Kidney (tissue), 14 donors: ENCODE measurements around the gene GPATCH11. TPM values are rescaled to one million over a fixed set of nuclear protein-coding genes. Genes with fewer than 3 reads are reported as not detected.

Experiments
- DNase-seq, 5 donors: peaks; one replicate each; pipeline ENCODE4 v3.0.0-alpha.2; 2013 to 2020
- FAIRE-seq: peaks from 2 replicates; lab custom pipeline; 2012; peaks lifted over from hg19 to GRCh38; lab: Jason Lieb, UNC
- H3K27ac ChIP-seq, 2 donors: one replicate each; pipeline ENCODE4 v1.7.0; 2013; ENCODE audit warnings: low read depth in 2 of 2, low read length in 2 of 2, inconsistent platforms in 1 of 2
- H3K27me3 ChIP-seq: one replicate; pipeline ENCODE4 v1.7.1; 2013; ENCODE audit warnings: low read length, inconsistent platforms; ENCODE audit not compliant: control insufficient read depth, insufficient read depth
- H3K36me3 ChIP-seq, 3 donors: one replicate each; pipeline versions ENCODE4 v1.7.0 to v1.7.1; 2013; ENCODE audit warnings: low read length in 3 of 3, control low read depth in 1 of 3, inconsistent platforms in 1 of 3; ENCODE audit not compliant: insufficient read depth in 3 of 3, control insufficient read depth in 2 of 3
- H3K4me1 ChIP-seq, 3 donors: one replicate each; pipeline versions ENCODE4 v1.7.0 to v1.7.1; 2013; ENCODE audit warnings: low read length in 3 of 3, inconsistent platforms in 1 of 3, low read depth in 1 of 3; ENCODE audit not compliant: control insufficient read depth in 2 of 3, insufficient read depth in 2 of 3
- H3K4me3 ChIP-seq, 3 donors: one replicate each; pipeline versions ENCODE4 v1.7.0 to v1.8.1; 2013; ENCODE audit warnings: low read length in 3 of 3, control low read depth in 1 of 3, inconsistent platforms in 1 of 3
- H3K9ac ChIP-seq, 3 donors: one replicate each; pipeline versions ENCODE4 v1.7.0 to v1.7.1; 2013; ENCODE audit warnings: low read length in 3 of 3, control low read depth in 1 of 3, inconsistent platforms in 1 of 3
- H3K9me3 ChIP-seq, 3 donors: one replicate each; pipeline versions ENCODE4 v1.7.0 to v1.7.1; 2013; ENCODE audit warnings: low read length in 3 of 3, control low read depth in 1 of 3, inconsistent platforms in 1 of 3; ENCODE audit not compliant: control insufficient read depth in 2 of 3, insufficient read depth in 1 of 3
- intact Hi-C: fragments of 100-400 bp; cut with DNase I; formaldehyde crosslinking; loops from one replicate; pipeline ENCODE4 v1.11.1; 2022
- polyA plus RNA-seq: library from polyadenylated mRNA; stranded (reverse); fragments of 350-450 nt; fragmentation: Illumina TruSeq; extraction: RNeasy Lipid Tissue Mini Kit (QIAGEN cat#74804); gene quantifications from one replicate; pipeline ENCODE4 v1.2.3, GENCODE V29; 2014; ENCODE audit warnings: low read depth, low replicate concordance; ENCODE audit not compliant: insufficient read depth
- total RNA-seq: library from RNA; stranded (reverse); fragmentation: NEBNext Ultra II Directional; extraction: Animal tissue kit (Norgen Biotek cat#: 25700); gene quantifications from one replicate; pipeline ENCODE4 v1.2.1, GENCODE V29; 2021
- TF ChIP-seq, protein P1 (sequence below): IDR thresholded peaks from 3 replicates; pipeline ENCODE4 v1.5.1; 2012; ENCODE audit warnings: mild to moderate bottlenecking, moderate library complexity, borderline replicate concordance; ENCODE audit not compliant: insufficient read depth; ENCODE audit errors: extremely low read depth
- donor health status: control.
- donor health status: control.
- donor health status: control.
- donor health status: control.
- donor health status: control.
- donor health status: DM: yes; HTN: yes; CAD: no.
- donor health status: Normal renal cell carcinoma (clear cell type).

GPATCH11 gene
- total and polyA plus RNA-seq, 2 donors from 2014 or later: 3.3 to 6.0 TPM

DNA sequence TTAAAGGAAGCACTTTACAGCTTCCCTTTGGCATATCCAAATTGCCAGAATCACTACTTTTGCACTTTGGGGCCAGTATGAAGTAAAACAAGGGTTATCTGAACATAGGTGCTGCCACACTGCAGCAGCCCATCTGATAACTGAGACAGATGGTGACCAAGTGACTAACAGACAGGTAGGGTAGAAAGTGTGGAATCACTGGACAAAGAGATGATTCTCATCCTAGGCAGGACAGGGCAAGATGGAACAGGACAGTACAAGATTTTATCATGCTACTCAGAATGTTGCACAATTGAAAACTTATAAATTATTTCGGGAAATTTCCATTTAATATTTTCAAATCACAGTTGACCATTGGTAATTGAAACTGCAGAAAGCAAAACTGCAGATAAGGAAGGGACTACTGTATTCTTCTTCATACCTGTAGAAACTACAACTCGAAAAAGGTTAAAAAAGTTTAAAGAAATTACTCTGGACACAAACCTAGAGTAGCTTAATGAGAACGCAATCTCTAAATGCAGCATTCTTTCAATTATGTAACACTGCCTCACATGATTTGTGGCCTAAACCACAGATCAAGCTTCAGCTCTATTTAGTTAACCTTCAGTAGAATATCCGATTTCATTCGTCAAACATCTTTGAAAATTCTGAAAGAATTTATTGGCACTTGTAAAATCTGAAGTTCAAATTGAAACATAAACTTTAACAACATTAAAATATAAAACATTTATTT, 31.6 kb upstream of the GPATCH11 start:
- H3K36me3 ChIP-seq: peaks cover 0 to 31% (median 12%) of the 10 kb centered on the region in 3 donors
- FAIRE-seq: no peak
- TF ChIP-seq, protein P1, sequence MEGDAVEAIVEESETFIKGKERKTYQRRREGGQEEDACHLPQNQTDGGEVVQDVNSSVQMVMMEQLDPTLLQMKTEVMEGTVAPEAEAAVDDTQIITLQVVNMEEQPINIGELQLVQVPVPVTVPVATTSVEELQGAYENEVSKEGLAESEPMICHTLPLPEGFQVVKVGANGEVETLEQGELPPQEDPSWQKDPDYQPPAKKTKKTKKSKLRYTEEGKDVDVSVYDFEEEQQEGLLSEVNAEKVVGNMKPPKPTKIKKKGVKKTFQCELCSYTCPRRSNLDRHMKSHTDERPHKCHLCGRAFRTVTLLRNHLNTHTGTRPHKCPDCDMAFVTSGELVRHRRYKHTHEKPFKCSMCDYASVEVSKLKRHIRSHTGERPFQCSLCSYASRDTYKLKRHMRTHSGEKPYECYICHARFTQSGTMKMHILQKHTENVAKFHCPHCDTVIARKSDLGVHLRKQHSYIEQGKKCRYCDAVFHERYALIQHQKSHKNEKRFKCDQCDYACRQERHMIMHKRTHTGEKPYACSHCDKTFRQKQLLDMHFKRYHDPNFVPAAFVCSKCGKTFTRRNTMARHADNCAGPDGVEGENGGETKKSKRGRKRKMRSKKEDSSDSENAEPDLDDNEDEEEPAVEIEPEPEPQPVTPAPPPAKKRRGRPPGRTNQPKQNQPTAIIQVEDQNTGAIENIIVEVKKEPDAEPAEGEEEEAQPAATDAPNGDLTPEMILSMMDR: no peak

DNA sequence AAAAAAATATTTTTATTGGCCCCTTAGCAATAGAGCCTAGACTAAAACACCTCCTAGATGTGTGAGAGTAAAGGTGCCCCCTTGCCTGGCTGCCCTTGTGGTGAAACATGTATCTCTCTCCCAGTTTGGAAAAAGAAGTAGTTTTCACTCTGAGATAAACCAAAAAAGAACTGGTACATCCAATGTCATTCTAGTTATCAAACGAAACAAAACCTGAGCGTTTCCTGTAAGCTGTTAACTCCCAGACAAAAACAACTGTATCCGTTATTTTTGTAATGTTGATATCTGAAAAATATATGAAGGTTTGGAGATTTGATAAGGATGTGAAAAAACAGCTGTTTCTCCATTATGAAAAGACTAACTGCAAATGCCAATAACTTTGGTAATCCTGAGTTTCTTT, 24.5 kb upstream of the GPATCH11 start:
- DNase-seq (no peak), FAIRE-seq (no peak)
- TF ChIP-seq, protein P1: no peak
- H3K9me3 ChIP-seq: no peaks in the 10 kb centered on the region
- H3K27me3 ChIP-seq: no peaks in the 10 kb centered on the region
- intact Hi-C loops: no loop called here
- no peak overlapping the region for H3K4me3 ChIP-seq
- no peak overlapping the region for H3K9ac ChIP-seq
- H3K4me1 ChIP-seq: no peaks in the 10 kb centered on the region
- no peak overlapping the region for H3K27ac ChIP-seq
- peaks cover 7 to 30% (median 23%) of the 10 kb centered on the region in 3 donors for H3K36me3 ChIP-seq

More for the DNA sequence above, 31.6 kb upstream of the GPATCH11 start:
- Histone ChIP-seq H3K27ac (no peak overlapping the region), H3K27me3 (no peaks in the 10 kb centered on the region), H3K4me1 (no peaks in the 10 kb centered on the region), H3K9ac (no peak overlapping the region), H3K9me3 (no peaks in the 10 kb centered on the region), H3K4me3 (no peak overlapping the region)
- intact Hi-C loops: no loop called here
- DNase-seq: no peak

DNA sequence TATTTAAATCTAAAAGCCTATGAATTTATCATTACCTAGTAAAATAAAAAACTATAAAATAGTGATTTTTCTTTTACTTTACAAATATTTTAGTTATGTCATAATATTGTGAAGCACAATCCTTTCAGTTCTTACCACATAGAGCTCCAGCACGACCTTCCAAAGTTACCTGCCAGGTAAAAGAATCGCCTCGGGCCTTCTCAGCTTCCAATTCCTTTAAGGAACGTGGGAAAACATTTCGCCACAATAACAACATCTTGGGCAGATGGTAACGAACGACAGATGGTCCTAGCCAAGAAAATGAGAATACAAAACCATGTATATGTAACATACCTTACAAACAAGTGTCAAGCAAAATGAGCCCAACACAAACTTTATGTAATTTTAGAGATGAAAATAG, 23.9 kb upstream of the GPATCH11 start:
- Histone ChIP-seq H3K27me3 (no peaks in the 10 kb centered on the region), H3K4me1 (no peaks in the 10 kb centered on the region), H3K4me3 (no peak overlapping the region), H3K36me3 (peaks cover 7 to 31% (median 25%) of the 10 kb centered on the region in 3 donors), H3K9ac (no peak overlapping the region), H3K27ac (no peak overlapping the region), H3K9me3 (no peaks in the 10 kb centered on the region)
- DNase-seq (no peak), FAIRE-seq (no peak)
- TF ChIP-seq, protein P1: no peak
- intact Hi-C loops: no loop called here
